T-helper 17 cell (primary cell): ENCODE results near the gene KIF17. TPM values are rescaled to one million over a fixed set of nuclear protein-coding genes. Genes with fewer than 3 reads are reported as not detected.

Source experiments
- ATAC-seq: fragments of 150-1000 bp; cut with Tn5 transposase; 2 replicates; pipeline ENCODE4 v1.10.0; 2021; ENCODE audit warnings: mild to moderate bottlenecking, moderate library complexity
- DNase-seq, 3 donors: peaks; one replicate each; pipeline versions ENCODE4 v3.0.0 to v3.0.0-alpha.2; 2020 to 2021
- H3K9me3 ChIP-seq: one replicate; pipeline ENCODE4 v1.7.0; 2013; ENCODE audit warnings: low read length, mild to moderate bottlenecking; ENCODE audit not compliant: control insufficient read depth, poor library complexity, severe bottlenecking
- H3K27ac Mint-ChIP-seq: one replicate; pipeline ENCODE4 v1.8.0; 2022; ENCODE audit warnings: mild to moderate bottlenecking, moderate library complexity, mixed read lengths
- H3K27me3 Mint-ChIP-seq: one replicate; pipeline ENCODE4 v1.8.0; 2022; ENCODE audit warnings: mixed read lengths
- H3K36me3 Mint-ChIP-seq: one replicate; pipeline ENCODE4 v1.8.0; 2022; ENCODE audit warnings: low read depth, mixed read lengths
- H3K4me1 Mint-ChIP-seq: one replicate; pipeline ENCODE4 v1.8.0; 2022; ENCODE audit warnings: mild to moderate bottlenecking, mixed read lengths
- H3K4me3 Mint-ChIP-seq: one replicate; pipeline ENCODE4 v1.8.0; 2022; ENCODE audit warnings: mild to moderate bottlenecking, moderate library complexity, mixed read lengths
- total RNA-seq, 4 donors: library from RNA in 2 of 4; stranded (reverse) in 2 of 4; gene quantifications; one replicate each; pipeline ENCODE4 v1.2.3 and lab custom pipeline; 2022 to 2026

Gene KIF17
- total RNA-seq, 2 donors from 2014 or later = 0.42 TPM; not detected in 1

GRCh38 chr1:20645414-20645813, 72.4 kb downstream of the KIF17 start:
- ATAC-seq = no peak
- Mint-ChIP-seq H3K4me3 (no peak overlapping the region), H3K27ac (no peak overlapping the region), H3K36me3 (peaks cover 7% of the 10 kb centered on the region), H3K27me3 (no peaks in the 10 kb centered on the region), H3K4me1 (peaks cover 1% of the 10 kb centered on the region)
- H3K9me3 ChIP-seq = no peaks in the 10 kb centered on the region
- DNase-seq = no peak

DNA sequence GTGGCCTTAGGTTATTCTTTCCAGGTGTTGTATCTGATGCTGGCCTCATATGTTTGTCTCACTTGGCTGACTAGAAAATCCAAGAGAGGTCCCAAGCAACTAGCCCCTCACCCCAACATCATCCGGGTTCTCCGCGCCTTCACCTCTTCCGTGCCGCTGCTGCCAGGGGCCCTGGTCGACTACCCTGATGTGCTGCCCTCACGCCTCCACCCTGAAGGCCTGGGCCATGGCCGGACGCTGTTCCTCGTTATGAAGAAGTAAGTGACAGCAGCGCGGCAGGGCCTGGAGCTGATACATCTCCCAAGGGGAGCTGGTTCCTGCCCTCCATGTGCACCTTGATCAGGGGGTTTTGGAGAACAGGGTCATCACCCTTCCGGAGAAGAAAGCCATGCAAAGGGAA, 73.4 kb downstream of the KIF17 start:
- H3K9me3 ChIP-seq = no peaks in the 10 kb centered on the region
- ATAC-seq (no peak), DNase-seq (no peak)
- Mint-ChIP-seq H3K36me3 (peaks cover 4% of the 10 kb centered on the region), H3K27ac (no peak overlapping the region), H3K4me3 (no peak overlapping the region), H3K4me1 (peaks cover 6% of the 10 kb centered on the region), H3K27me3 (no peaks in the 10 kb centered on the region)

DNA sequence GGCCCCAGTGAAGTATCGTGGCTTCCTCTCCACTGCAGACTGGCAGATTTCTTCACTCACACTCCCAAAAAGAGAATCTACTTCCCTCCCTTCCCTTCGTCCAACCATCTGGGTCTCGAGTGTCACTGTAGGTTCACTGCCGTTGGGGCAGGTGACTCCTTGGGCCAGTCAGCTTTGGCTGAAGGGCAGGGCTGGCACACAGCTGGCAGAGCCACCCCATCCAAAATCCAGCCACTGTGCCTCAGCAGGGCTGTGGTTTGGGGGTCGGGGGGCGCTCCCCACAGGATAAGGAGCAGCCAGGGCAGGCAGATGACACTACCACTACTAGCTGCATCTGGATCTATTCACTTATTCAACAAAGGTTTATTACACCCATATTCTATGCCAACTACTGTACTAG, 74.7 kb downstream of the KIF17 start:
- peak overlapping the region; percentile 33 for H3K4me3 Mint-ChIP-seq

GRCh38 chr1:20641975-20642374, 75.8 kb downstream of the KIF17 start:
- ATAC-seq (no peak), DNase-seq (no peak)
- no peaks in the 10 kb centered on the region for H3K9me3 ChIP-seq
- Mint-ChIP-seq H3K27ac (no peak overlapping the region), H3K4me1 (peaks cover 11% of the 10 kb centered on the region), H3K4me3 (no peak overlapping the region), H3K36me3 (peaks cover 3% of the 10 kb centered on the region), H3K27me3 (no peaks in the 10 kb centered on the region)

More for the DNA sequence above, 74.7 kb downstream of the KIF17 start:
- DNase-seq = no peak
- peaks cover 11% of the 10 kb centered on the region for H3K4me1 Mint-ChIP-seq
- peak overlapping the region; percentile 32 for H3K27ac Mint-ChIP-seq
- no peaks in the 10 kb centered on the region for H3K27me3 Mint-ChIP-seq
- H3K9me3 ChIP-seq = no peaks in the 10 kb centered on the region
- no peak for ATAC-seq
- peaks cover 3% of the 10 kb centered on the region for H3K36me3 Mint-ChIP-seq

GRCh38 chr1:20640183-20640597, 77.6 kb downstream of the KIF17 start:
- ATAC-seq = peak; percentile 78
- H3K9me3 ChIP-seq = no peaks in the 10 kb centered on the region
- Mint-ChIP-seq H3K27ac (no peak overlapping the region), H3K4me1 (peaks cover 17% of the 10 kb centered on the region), H3K4me3 (no peak overlapping the region), H3K36me3 (peaks cover 3% of the 10 kb centered on the region), H3K27me3 (no peaks in the 10 kb centered on the region)
- DNase-seq = peak in 2 of 3 donors; percentile 33 to 42

GRCh38 chr1:20636785-20637347, 80.9 kb downstream of the KIF17 start:
- H3K27me3 Mint-ChIP-seq = peaks cover 4% of the 10 kb centered on the region
- H3K9me3 ChIP-seq = no peaks in the 10 kb centered on the region
- peaks cover 25% of the 10 kb centered on the region for H3K4me1 Mint-ChIP-seq
- DNase-seq = no peak
- H3K36me3 Mint-ChIP-seq = no peaks in the 10 kb centered on the region
- no peak for ATAC-seq
- H3K27ac Mint-ChIP-seq = peak overlapping the region; percentile 49
- H3K4me3 Mint-ChIP-seq = no peak overlapping the region

DNA sequence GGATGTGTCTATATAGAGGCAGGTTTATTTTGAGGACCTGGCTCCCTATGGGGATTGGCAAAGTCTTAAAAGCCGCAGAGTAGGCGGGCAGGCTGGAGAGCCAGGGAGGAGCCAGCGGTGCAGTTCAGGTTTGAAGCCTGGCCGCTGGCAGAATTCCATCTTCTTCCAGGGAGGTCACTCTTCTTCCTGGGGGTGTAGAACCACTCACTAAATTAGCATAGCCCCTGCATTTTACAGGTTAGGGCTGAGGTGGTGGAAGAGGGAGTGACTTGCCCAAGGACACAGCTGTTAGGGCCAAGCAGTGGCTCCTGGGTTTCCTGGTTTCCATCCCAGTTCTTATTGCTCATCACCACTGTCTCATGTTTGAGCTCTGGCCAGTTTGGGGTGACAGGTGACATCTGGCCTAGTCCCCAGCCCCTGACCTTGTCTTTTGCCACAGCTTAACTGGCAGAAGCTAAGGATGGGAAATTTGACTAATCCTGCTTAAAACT, 83.2 kb downstream of the KIF17 start:
- DNase-seq = peak in 1 of 3 donors; percentile 16
- H3K36me3 Mint-ChIP-seq = no peaks in the 10 kb centered on the region
- ATAC-seq = peak; percentile 49

DNA sequence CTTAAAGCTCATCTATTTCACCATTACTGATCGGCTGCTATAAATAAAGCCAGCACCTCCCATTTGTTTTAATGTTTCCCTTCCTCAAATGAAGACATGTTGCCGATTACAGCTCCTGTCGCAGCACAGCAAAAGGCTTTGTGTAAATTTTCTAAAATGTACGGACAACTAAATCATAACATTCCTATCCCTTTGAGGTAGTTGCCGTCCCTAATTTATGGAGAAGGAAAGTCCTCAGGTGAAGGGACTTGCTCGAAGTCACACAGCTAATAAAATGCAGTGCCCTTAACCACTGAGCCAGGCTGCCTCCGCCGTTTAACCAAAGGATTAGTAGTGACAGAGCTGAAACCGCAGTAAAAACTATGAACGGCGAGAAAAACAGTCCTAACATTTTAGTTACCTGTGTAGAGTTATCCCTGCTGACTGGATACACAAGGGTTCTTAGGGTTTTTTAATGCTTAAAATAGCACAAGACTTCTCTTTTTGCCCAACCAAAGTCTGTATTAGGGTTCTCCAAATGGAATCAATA, 83.7 kb downstream of the KIF17 start:
- no peak for DNase-seq
- Mint-ChIP-seq H3K27me3 (peaks cover 4% of the 10 kb centered on the region), H3K36me3 (no peaks in the 10 kb centered on the region), H3K4me3 (peak overlapping the region; percentile 87), H3K4me1 (peaks cover 16% of the 10 kb centered on the region), H3K27ac (peak overlapping the region; percentile 72)
- no peaks in the 10 kb centered on the region for H3K9me3 ChIP-seq
- ATAC-seq = peak; percentile 18

More for the DNA sequence above, 83.2 kb downstream of the KIF17 start:
- peak overlapping the region; percentile 87 for H3K4me3 Mint-ChIP-seq
- peak overlapping the region; percentile 72 for H3K27ac Mint-ChIP-seq
- H3K27me3 Mint-ChIP-seq = peaks cover 4% of the 10 kb centered on the region
- H3K9me3 ChIP-seq = no peaks in the 10 kb centered on the region
- H3K4me1 Mint-ChIP-seq = peaks cover 18% of the 10 kb centered on the region

DNA sequence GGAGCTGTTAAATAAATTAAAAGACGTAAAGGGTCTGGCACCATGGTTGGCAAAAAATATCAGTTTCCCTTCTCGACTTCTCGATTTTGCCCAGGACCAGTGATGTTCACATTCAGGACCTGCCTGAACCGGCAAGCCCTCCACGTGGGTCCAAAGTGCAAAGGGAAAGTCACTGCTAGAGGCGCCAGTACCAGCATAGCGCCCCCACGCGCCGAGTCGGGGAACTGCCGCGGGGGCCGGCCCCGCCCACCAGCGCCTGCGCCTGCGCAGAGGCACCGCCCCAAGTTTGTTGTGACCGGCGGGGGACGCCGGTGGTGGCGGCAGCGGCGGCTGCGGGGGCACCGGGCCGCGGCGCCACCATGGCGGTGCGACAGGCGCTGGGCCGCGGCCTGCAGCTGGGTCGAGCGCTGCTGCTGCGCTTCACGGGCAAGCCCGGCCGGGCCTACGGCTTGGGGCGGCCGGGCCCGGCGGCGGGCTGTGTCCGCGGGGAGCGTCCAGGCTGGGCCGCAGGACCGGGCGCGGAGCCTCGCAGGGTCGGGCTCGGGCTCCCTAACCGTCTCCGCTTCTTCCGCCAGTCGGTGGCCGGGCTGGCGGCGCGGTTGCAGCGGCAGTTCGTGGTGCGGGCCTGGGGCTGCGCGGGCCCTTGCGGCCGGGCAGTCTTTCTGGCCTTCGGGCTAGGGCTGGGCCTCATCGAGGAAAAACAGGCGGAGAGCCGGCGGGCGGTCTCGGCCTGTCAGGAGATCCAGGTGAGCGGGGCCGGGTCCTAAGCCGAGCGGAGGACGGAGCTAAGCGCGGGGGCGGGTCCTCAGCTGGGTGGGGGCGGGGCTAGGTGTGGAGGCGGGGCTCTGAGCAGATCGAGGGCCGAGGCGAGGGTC, 84.4 kb downstream of the KIF17 start, which contains the start of gene PINK1:
Gene PINK1, plus strand, starts transcription at position 269 of the 875 bp plus-strand sequence. Its CDS starts 91 bp downstream, at position 360.
- H3K9me3 ChIP-seq = no peaks in the 10 kb centered on the region
- ATAC-seq (peak; percentile 92), DNase-seq (peak; percentile 76 to 96 (median 84))
- H3K27ac Mint-ChIP-seq = peak within 1 kb of the TSS; percentile 72
- peaks cover 4% of the 10 kb centered on the region for H3K27me3 Mint-ChIP-seq
- peak within 1 kb of the TSS; percentile 87 for H3K4me3 Mint-ChIP-seq
- H3K4me1 Mint-ChIP-seq = peaks cover 14% of the 10 kb centered on the region
- no peaks in the 10 kb centered on the region for H3K36me3 Mint-ChIP-seq

GRCh38 chr1:20632386-20632785, 85.4 kb downstream of the KIF17 start:
- H3K9me3 ChIP-seq = no peaks in the 10 kb centered on the region
- Mint-ChIP-seq H3K27ac (no peak overlapping the region), H3K36me3 (no peaks in the 10 kb centered on the region), H3K27me3 (peaks cover 4% of the 10 kb centered on the region), H3K4me1 (peaks cover 14% of the 10 kb centered on the region), H3K4me3 (no peak overlapping the region)
- ATAC-seq = no peak
- DNase-seq = no peak

GRCh38 chr1:20630729-20631128, 87.1 kb downstream of the KIF17 start:
- H3K36me3 Mint-ChIP-seq = no peaks in the 10 kb centered on the region
- ATAC-seq = no peak
- H3K4me1 Mint-ChIP-seq = peaks cover 8% of the 10 kb centered on the region
- no peak overlapping the region for H3K4me3 Mint-ChIP-seq
- H3K27ac Mint-ChIP-seq = no peak overlapping the region
- no peak for DNase-seq
- H3K9me3 ChIP-seq = no peaks in the 10 kb centered on the region
- H3K27me3 Mint-ChIP-seq = peaks cover 4% of the 10 kb centered on the region

DNA sequence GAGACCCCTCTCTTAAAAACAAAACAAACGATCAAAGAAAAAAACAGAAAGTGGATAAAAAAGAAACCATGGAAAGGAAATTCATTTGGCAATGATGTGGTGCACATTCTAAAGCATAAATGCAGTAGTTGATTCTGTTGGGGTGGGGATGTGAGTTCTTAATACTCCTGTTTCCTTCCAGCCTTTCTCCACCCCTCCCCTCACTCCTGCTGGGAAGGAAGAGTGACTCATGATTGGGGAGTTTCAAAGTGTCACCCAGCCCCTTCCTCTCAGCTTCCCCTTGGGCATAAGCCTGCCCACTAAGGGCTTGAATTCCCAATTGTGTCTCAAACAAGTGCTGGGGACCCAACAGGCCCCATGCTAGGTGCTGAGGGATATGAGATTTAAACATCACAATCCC, 91.3 kb downstream of the KIF17 start:
- Mint-ChIP-seq H3K27ac (no peak overlapping the region), H3K4me1 (no peaks in the 10 kb centered on the region), H3K4me3 (no peak overlapping the region), H3K36me3 (no peaks in the 10 kb centered on the region), H3K27me3 (no peaks in the 10 kb centered on the region)
- H3K9me3 ChIP-seq = no peaks in the 10 kb centered on the region
- no peak for DNase-seq
- ATAC-seq = no peak

GRCh38 chr1:20626098-20626427, 91.7 kb downstream of the KIF17 start:
- Mint-ChIP-seq H3K36me3 (no peaks in the 10 kb centered on the region), H3K4me3 (no peak overlapping the region), H3K4me1 (no peaks in the 10 kb centered on the region), H3K27ac (no peak overlapping the region), H3K27me3 (no peaks in the 10 kb centered on the region)
- H3K9me3 ChIP-seq = no peaks in the 10 kb centered on the region
- no peak for DNase-seq
- ATAC-seq = no peak
